Stomach (tissue), 4 donors: Measurements from ENCODE around the gene RXRA.

Experiments
- EP300 ChIP-seq: sonication (generic); formaldehyde crosslinking; IDR thresholded peaks from one replicate; pipeline ENCODE4 v1.6.1; 2017; ENCODE audit warnings: antibody characterized with exemption
- POLR2A ChIP-seq, 4 donors: fragments of 450-650 bp; IDR thresholded peaks; one replicate each; pipeline ENCODE4 v1.6.1; 2016; ENCODE audit warnings: antibody characterized with exemption in 4 of 4, control low read depth in 2 of 4, mild to moderate bottlenecking in 1 of 4, moderate library complexity in 1 of 4
- POLR2AphosphoS5 ChIP-seq, 3 donors: sonication (generic); formaldehyde crosslinking; IDR thresholded peaks; one replicate each; pipeline ENCODE4 v1.6.1; 2016; ENCODE audit warnings: antibody characterized with exemption in 3 of 3
- TF ChIP-seq, protein P1 (sequence below), 7 experiments: fragments of 450-650 bp in 4 of 7; fragments of 200-600 bp in 3 of 7; sonication (generic) in 3 of 7; IDR thresholded peaks; one replicate each; pipeline ENCODE4 v1.5.1; 2016 to 2019; ENCODE audit warnings: antibody characterized with exemption in 7 of 7, control low read depth in 2 of 7, mild to moderate bottlenecking in 1 of 7

DNA sequence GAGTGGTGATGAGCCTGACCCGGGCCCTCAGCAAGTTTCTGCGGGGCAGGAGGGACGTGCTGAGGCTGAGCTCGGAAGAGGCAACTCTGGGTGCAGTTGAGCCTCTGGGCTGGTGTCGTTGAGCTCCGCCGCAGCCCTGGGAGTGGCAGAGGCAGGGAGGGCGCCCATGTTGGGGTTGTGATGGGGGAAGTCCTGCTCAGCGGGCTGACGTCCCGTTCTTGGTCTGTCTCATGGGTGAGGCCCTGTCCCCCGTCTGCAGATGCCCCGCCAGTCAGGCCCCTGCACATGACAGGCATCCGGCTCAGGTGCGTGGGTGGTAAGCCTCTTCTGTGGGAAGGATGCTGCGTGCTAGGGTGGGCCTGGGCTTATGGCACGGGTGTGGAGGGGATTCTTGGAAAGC is 64.3 kb downstream of the RXRA start:
- TF ChIP-seq, protein P1, sequence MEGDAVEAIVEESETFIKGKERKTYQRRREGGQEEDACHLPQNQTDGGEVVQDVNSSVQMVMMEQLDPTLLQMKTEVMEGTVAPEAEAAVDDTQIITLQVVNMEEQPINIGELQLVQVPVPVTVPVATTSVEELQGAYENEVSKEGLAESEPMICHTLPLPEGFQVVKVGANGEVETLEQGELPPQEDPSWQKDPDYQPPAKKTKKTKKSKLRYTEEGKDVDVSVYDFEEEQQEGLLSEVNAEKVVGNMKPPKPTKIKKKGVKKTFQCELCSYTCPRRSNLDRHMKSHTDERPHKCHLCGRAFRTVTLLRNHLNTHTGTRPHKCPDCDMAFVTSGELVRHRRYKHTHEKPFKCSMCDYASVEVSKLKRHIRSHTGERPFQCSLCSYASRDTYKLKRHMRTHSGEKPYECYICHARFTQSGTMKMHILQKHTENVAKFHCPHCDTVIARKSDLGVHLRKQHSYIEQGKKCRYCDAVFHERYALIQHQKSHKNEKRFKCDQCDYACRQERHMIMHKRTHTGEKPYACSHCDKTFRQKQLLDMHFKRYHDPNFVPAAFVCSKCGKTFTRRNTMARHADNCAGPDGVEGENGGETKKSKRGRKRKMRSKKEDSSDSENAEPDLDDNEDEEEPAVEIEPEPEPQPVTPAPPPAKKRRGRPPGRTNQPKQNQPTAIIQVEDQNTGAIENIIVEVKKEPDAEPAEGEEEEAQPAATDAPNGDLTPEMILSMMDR (IDR thresholded peaks at IDR 0.05) = no peak
- no peak for TF ChIP-seq EP300
- no peak for TF ChIP-seq POLR2A (IDR thresholded peaks at IDR 0.05)
- no peak for TF ChIP-seq POLR2AphosphoS5 (IDR thresholded peaks at IDR 0.05)
